Measurements from ENCODE around the gene TMEM25. TPM values are rescaled to one million over a fixed set of nuclear protein-coding genes. Genes with fewer than 3 reads are reported as not detected.
A peak's percentile ranks its signal among the peaks of the same experiment; 100 is the strongest.

TMEM25 gene
- total and polyA plus RNA-seq, 8 donors = 12.2 to 24.9 (median 15.6) TPM

DNA sequence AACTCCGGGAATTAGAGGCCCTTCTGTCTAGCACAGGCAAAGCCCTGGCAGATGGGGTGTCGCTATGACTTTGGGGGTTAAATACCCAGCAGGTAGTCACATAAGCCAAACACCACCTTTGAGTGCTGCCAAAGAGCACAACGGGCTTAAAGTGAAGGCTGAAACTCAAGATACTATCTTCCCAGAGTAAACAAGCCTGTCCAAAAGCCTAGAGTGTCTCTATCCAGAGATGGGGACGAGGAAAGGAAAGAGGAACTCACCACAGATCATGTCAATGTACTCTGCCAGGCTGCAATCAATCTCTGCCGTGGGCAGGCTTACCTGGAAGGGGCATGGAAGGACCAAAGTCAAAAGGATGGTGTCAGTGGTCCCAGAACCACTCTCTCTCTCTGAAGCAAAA is 14.5 kb downstream of the TMEM25 start:
- WGBS, 2 donors = 66 to 86% methylated on average over 5 of the region's 5 CpGs

DNA sequence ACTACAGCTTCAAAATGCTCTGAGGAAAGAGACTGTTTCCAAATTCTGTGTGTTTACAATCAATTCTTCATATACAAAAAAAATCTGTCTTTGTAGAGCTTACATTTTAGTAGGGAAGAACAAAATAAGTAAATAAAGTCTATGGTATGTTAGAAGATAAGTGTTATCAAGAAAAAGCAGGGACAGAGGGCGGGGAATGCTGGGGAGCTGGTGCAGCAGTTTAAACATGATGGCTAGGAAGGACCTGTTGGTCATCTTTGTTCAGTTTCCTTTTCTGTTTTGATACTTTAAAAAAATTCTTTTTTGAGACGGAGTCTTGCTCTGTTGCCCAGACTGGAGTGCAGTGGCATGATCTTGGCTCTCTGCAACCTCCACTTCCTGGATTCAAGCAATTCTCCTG is 16.1 kb downstream of the TMEM25 start:
- Histone ChIP-seq H3K4me3 (no peak overlapping the region), H3K36me3 (peaks cover 0 to 12% (median under 1%) of the 10 kb centered on the region in 3 donors), H3K27ac (no peak overlapping the region), H3K4me1 (no peaks in the 10 kb centered on the region), H3K27me3 (no peaks in the 10 kb centered on the region), H3K9me3 (no peaks in the 10 kb centered on the region)
- WGBS, 2 donors = 79 to 88% methylated on average over 2 of the region's 2 CpGs
- DNase-seq = no peak
- intact Hi-C loops (cut with DNase I) = no loop called here
- no peak for ATAC-seq
- no peak for FAIRE-seq
- TF ChIP-seq, protein P1, sequence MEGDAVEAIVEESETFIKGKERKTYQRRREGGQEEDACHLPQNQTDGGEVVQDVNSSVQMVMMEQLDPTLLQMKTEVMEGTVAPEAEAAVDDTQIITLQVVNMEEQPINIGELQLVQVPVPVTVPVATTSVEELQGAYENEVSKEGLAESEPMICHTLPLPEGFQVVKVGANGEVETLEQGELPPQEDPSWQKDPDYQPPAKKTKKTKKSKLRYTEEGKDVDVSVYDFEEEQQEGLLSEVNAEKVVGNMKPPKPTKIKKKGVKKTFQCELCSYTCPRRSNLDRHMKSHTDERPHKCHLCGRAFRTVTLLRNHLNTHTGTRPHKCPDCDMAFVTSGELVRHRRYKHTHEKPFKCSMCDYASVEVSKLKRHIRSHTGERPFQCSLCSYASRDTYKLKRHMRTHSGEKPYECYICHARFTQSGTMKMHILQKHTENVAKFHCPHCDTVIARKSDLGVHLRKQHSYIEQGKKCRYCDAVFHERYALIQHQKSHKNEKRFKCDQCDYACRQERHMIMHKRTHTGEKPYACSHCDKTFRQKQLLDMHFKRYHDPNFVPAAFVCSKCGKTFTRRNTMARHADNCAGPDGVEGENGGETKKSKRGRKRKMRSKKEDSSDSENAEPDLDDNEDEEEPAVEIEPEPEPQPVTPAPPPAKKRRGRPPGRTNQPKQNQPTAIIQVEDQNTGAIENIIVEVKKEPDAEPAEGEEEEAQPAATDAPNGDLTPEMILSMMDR (IDR thresholded peaks at IDR 0.05) = no peak

More for the DNA sequence above, 14.5 kb downstream of the TMEM25 start:
- no peak overlapping the region for H3K27ac ChIP-seq
- H3K9me3 ChIP-seq = no peaks in the 10 kb centered on the region
- H3K36me3 ChIP-seq = peaks cover 0 to 12% (median 0%) of the 10 kb centered on the region in 3 donors
- no peak for DNase-seq
- ATAC-seq = no peak
- TF ChIP-seq, protein P1 (IDR thresholded peaks at IDR 0.05) = no peak
- intact Hi-C loops (cut with DNase I) = no loop called here
- no peaks in the 10 kb centered on the region for H3K4me1 ChIP-seq
- no peak overlapping the region for H3K4me3 ChIP-seq
- H3K27me3 ChIP-seq = no peaks in the 10 kb centered on the region
- no peak for FAIRE-seq

DNA sequence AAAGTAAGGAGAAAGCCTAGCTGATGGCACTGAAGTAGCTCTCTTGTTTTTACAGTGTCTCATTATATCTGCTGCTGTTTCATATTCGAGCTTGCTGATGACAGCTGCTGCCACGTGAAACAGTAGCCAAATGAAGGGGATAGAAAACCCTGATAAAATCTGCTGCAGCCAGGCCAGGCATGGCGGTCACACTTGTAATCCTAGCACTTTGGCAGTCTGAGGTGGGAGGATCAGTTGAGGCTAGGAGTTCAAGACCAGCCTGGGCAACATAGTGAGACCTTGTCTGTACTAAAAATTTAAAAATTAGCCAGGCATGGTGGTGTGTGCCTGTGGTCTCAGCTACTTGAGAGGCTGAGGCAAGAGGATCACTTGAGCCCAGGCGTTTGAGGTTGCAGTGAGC is 21.3 kb downstream of the TMEM25 start:
- intact Hi-C loops (cut with DNase I) = no loop called here
- DNase-seq (no peak), ATAC-seq (no peak), FAIRE-seq (no peak)
- TF ChIP-seq, protein P1 (IDR thresholded peaks at IDR 0.05) = no peak
- 85% methylated on average over 4 of the region's 4 CpGs for WGBS, 2 donors
- no peaks in the 10 kb centered on the region for H3K9me3 ChIP-seq
- no peak overlapping the region for H3K4me3 ChIP-seq
- H3K27me3 ChIP-seq = no peaks in the 10 kb centered on the region
- peaks cover 0 to 12% (median 9%) of the 10 kb centered on the region in 3 donors for H3K36me3 ChIP-seq
- no peak overlapping the region for H3K27ac ChIP-seq
- H3K4me1 ChIP-seq = no peaks in the 10 kb centered on the region

DNA sequence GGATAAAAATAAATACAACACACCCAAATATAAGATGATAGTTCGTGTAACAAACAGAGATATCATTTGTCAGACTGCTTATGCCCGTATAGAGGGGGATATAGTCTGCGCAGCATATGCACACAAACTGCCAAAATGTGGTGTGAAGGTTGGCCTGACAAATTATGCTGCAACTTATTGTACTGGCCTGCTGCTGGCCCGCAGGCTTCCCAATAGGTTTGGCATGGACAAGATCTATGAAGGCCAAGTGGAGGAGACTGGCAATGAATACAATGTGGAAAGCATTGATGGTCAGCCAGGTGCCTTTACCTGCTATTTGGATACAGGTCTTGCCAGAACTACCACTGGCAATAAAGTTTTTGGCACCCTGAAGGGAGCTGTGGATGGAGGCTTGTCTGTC is 29.8 kb downstream of the TMEM25 start:
- 88 to 94% methylated on average over 4 of the region's 4 CpGs for WGBS, 2 donors
- FAIRE-seq (no peak), DNase-seq (no peak), ATAC-seq (no peak)
- no peaks in the 10 kb centered on the region for H3K4me1 ChIP-seq
- H3K36me3 ChIP-seq = peaks cover 0 to 5% (median 3%) of the 10 kb centered on the region in 3 donors
- TF ChIP-seq, protein P1 (IDR thresholded peaks at IDR 0.05) = no peak
- H3K4me3 ChIP-seq = no peak overlapping the region
- no peaks in the 10 kb centered on the region for H3K27me3 ChIP-seq
- H3K27ac ChIP-seq = no peak overlapping the region
- intact Hi-C loops (cut with DNase I) = no loop called here
- no peaks in the 10 kb centered on the region for H3K9me3 ChIP-seq

DNA sequence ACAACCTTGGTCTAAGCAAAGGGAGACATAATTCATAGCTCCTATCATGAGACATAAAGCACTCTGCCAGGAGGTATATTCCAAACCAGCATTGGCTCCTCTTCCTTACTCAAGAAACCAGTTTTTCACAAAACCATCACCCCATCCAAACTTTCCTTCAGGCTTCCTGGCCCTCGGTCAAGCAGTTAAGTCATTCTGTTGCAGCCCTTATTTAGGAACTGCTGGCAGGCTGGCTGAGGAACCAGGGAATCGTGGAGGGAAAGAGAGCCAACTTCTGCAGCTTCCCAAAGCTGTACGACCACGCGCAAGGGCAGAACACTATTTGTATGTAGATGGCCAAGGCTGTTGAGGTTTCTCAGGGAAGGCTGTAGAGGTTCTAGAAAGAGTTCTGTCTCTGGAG is 34.1 kb downstream of the TMEM25 start:
- WGBS, 2 donors = 26 to 40% methylated on average over 5 of the region's 5 CpGs
- no peaks in the 10 kb centered on the region for H3K36me3 ChIP-seq
- H3K4me3 ChIP-seq = peak overlapping the region in 2 of 4 donors; percentile 55 to 64
- no peak overlapping the region for H3K27ac ChIP-seq
- intact Hi-C loops (cut with DNase I) = no loop called here
- DNase-seq (no peak), FAIRE-seq (no peak), ATAC-seq (peak in 3 of 4 donors; percentile 4 to 17 (median 4))
- TF ChIP-seq, protein P1 (IDR thresholded peaks at IDR 0.05) = no peak
- no peaks in the 10 kb centered on the region for H3K4me1 ChIP-seq
- H3K27me3 ChIP-seq = no peaks in the 10 kb centered on the region
- H3K9me3 ChIP-seq = no peaks in the 10 kb centered on the region
